IPS DF 4.7 (cell line): ENCODE data around the gene SARNP.

Experiments
- DNase-seq: peaks from one replicate; pipeline ENCODE4 v3.0.0-alpha.2; 2013; ENCODE audit warnings: low spot score; ENCODE audit errors: extremely low read depth

SARNP gene

DNA sequence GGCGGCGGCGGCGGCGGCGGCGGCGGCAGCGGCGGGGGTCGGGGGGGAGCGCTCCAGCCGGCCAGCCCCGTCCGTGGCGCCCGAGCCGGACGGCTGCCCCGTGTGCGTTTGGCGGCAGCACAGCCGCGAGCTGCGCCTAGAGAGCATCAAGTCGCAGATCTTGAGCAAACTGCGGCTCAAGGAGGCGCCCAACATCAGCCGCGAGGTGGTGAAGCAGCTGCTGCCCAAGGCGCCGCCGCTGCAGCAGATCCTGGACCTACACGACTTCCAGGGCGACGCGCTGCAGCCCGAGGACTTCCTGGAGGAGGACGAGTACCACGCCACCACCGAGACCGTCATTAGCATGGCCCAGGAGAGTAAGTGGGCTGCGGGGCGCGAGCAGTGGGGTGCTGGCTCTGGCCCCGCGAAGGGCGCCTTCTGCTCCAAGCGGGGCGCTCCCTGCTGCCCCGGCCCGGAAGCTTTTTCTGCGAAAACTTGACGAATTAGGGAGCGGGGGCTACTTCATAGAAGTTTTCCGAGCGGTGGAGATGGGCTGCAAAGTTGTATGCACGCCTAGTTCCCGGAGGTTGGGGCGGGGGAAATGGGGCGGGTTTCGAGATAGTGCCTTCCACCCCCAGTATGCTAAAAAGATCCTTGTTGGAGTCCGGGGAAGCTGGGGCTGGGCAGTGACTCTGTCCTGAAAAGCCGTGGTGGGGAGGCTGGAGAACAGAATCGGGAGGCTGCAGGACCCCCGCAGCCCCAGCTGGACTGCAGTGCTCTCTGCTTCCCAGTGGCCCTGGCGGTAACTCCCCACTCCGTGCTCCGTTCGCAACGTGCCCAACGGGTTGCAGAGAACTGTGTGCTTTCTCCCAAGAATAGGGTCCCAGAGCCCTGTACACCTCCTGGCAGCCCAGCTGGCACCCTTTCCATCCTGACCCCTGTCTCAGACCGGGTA, 73.9 kb downstream of the SARNP start:
- DNase-seq, result no peak

DNA sequence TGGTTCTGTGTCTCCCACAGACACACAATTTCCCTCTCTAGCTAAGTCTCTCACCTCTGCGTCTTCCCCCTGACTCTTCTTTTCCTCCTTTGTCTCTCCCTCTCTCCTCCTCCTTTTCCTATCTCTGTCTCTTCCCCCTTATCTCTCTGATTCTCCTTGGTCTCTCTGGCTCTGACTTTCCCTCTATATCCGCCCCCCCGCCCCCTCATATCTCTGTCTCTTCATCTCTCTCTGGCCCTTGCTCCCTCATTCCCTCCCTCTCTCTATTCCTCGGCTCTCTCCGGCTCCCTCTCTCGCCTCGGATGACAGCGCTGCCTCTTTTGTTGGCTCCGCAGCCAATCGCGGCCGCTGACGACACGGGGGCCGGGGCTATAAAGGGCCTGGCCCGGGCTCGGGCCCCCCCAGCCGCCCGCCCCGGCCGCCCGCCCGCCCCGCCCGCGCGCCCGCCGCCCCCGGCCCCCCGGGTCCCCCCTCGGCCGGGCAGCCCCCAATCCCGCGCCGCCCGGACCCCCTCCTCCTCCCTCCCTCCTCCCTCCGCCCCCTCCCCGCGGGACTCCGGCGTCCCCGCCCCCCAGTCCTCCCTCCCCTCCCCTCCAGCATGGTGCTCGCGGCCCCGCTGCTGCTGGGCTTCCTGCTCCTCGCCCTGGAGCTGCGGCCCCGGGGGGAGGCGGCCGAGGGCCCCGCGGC, 74.7 kb downstream of the SARNP start, which contains the start of gene GDF11:
TSS of gene GDF11 (plus strand) at position 404 of the 687 bp plus-strand sequence. CDS start at position 599, 195 bp downstream.
- DNase-seq, result no peak

DNA sequence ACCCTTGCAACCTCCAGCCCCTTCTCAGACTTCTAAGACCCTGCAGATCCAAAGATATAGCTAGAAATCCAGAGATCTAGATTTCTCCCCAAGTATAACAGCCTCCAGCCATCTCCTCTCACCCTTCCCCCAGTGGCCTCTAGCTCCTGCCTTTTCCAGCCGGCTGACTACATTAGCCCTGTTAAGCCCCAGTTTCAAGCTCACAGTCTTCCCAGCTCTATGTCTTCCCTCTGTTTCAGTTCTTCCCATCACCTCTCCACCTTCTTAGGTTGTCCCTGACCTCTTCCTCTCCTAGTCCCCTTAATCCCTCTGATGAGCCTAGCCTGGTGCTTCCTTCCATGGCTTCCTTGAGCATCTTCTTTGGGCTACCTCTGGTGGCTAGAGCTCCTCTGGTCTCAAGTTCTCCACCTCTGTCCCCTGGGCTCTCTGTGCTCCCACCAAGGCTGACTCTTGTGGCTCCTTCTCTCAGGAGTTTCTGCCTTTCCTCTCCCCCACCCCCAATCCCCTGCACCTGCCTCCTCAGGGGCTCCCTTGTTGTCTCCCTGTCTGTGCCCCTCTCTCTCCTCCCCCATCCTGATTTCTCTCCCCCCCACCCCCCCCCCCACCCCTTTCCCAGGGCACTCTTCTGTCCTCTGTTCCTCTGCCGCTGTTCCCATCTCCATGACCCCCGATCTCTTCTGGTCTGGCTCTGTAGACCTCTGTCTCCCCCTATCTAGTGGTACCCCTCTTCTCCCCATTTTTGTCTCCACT, 75.4 kb downstream of the SARNP start:
- DNase-seq, result no peak

DNA sequence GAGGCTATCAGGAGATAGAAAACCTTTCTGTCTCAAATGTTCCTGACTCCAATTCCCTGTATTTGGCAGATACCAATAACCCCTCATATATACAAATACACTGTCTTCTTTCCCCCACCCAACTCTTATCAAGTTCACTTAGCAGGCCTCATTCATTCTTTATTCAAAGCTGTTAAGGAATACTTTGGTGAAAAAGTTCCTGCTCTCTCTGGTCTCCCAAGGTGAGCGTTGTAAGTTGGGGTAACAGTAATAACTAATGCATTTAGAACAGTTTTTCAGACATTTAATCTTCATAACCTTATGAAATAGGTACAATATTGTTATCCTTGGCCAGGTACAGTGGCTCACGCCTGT, 78.5 kb downstream of the SARNP start:
- DNase-seq, result no peak

DNA sequence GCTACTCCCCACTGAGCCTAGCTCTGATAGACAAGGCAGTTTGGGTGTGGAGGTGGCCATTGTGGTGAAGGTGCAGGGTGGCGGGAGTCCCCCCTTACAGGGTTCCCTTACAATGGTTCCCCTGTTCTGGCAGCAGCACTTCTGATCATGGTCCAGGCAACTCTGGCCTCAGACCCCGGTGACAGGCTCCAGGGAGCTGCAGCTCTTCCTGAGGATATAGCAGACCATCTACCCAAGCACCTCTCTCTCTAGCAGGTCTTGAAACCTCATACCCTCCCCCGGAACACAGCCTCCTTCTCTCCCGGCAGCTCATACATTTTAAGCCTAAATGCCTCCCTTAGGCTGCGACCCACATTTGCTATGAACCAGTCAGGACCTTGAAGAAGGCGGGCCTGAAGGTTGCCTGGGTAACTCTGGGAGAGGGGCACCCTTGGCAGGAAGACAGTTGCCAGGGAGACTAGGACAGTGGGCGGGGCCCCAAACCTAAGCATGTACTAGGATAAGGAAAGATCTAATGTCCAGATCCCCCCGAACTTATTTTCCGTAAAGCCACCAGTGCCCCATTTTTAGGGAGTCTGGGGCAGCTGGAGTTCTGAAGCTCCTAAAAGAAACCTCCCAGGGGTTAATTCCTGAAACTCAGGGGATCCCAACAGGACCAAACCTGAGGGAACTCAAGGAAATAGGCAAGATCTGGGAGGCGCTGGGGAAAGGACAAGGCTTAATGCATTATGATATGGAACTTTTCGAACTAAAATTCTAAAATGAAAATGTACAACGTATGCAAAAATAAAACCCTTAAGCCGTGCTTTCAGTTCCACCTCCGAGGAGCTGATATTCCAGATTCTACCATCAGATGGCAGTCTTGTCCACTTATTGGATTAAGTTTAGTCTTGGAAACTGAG, 79.2 kb downstream of the SARNP start:
- DNase-seq, result no peak

DNA sequence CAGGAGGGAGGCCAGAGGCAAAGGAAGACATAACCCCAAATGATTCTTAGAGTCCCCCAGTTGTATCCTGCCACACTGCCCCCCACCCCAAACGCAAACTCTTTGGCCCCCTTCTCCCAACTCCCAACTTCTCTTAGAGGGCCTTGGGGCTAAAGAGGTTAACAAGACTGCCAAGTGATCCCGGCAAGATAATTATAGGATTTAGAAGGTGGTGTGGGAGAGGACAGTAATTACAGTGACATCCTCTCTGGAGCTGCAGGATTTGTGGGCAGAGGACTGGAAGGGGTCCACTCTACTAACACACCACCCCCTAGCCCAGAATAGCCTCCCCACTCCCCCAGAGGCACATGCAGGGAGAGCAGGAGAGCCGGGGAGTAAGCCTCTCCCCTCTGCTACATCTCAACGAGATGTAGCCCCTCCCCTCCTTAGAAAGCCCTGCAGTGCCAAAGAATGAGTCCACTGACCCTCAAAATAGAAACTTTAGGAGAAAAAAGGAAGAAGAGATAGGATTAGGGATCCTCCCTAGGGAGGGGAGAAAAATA, 79.9 kb downstream of the SARNP start:
- DNase-seq, result no peak

DNA sequence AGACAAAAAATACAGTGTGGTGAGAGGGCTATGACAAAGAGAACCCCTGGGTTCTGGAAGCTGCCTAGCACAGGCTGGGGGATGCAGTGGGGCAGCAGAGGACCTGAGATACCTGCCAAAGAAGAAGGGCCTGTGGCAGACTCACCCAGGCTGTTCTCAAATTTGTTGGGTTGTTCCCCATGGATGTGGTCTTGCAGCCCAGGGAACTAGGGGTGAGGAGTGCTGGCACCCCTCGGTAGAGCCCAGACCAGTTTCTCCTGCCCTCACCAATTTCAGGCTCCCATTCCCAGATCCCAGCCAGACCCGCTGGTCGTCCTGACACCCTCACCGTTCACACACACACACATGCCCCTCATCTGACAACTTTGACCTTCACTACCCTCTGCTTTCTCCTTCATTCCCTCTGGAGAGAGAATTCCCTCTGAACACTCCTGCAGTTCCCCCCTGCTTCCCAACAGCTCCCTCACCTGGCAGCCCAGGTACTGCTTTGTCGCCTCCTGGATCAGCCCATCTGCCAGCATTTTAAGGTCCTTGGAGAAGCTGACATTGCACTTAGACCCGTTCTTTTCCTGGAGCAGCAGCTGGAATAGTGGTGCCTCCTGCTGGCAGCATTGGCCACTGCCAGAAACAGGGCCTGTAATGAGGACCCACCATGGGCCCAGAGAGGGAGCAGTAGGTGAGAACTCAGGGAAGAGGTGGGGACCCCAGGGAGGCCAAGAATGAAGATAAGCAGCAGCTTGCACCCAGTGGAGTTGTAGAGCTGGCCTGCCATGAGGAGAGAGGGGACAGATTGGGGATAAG, 80.5 kb downstream of the SARNP start:
- DNase-seq, result peak; percentile 95

DNA sequence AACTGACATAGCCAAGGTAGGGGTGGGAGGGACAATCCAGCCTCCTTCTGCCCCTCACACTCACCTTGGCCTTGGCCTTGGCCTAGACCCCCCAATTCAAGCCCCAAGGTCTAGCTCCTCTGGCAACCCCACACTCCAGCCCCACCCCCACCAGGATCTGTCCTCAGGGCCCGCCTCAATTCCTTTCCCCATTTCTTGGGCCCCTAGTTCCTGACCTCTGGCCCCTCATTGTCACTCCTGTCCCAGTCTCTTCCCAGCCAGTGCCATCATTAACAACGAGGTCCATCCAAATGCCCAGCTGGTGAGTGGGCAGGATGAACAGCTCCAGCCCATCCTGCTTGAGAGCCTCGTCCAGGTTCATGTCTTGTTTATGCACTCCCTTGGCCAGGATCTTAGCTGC, 81.4 kb downstream of the SARNP start:
- DNase-seq, result no peak

DNA sequence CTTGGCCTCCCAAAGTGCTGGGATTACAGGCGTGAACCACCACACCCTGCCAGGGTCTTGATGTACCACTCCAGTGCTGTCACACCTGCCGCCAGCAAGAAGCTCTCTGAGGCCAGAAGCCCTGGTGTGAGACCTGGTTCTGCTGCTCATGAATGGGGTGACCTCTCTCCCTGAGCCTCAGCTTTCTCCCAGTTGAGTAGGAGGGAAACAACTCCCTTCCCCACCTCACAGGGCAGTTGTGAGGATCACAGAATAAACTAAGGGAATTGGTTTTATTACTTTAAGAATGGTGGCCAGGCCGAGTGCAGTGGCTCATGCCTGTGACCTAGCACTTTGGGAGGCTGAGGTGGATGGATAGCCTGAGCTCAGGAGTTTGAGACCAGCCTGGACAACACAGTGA, 82.9 kb downstream of the SARNP start:
- DNase-seq, result no peak

DNA sequence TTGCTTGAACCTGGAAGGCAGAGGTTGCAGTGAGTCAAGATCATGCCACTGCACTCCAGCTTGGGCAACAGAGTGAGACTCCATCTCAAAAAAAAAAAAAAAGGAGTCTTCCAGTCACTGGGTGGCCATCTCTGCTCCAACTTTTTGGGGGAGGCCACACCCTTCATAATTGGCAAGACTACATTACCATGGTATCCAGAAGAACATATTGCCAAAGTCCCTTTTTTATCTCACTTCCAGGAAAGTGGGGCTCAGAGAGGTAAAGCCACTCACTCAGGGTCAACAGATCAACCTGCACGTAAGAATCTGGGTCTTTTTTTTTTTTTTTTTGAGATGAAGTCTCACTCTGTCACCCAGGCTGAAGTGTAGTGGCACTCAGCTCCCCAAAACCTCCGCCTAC, 83.7 kb downstream of the SARNP start:
- DNase-seq, result no peak

DNA sequence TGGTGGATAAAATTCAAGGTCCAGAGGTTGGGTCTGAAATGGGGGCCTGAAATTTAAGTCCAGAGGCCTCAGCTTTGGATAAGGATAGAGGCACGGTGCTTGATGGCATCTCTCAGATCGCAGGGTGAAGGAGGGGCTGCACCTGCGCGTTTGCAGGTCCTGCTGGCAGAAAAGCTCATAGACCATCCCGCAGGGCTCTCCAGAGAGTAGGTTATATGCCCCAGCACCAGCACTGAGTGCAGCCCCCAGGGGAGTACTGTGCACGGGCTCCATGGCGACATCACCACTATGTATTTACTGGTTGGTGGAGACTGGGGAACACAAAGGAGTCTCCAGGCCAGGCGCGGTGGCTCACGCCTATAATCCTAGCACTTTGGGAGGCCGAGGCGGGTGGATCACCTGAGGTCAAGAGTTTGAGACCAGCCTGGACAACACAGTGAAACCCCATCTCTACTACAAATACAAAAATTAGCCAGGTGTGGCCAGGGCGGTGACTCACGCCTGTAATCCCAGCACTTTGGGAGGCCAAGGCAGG, 84.4 kb downstream of the SARNP start:
- no peak for DNase-seq

DNA sequence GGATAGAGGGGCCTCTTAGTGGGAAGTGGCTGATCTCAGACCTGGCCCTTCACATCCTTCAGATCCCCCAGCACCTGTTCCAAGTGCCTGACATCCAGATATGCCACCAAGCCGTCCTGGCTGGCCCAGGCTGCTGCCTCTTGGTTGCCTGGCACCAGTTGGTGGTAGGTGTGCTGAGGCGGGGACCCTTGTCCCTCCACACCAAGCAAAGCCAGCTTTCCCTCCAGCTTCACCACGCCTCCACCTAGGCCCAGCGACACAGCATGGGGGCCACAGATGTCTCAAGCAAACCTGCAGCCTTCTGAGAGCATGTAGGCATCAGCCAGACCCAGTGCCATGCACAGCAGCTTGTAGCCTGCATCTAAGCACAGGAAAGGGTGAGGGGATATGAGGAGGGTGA, 85.2 kb downstream of the SARNP start:
- no peak for DNase-seq

DNA sequence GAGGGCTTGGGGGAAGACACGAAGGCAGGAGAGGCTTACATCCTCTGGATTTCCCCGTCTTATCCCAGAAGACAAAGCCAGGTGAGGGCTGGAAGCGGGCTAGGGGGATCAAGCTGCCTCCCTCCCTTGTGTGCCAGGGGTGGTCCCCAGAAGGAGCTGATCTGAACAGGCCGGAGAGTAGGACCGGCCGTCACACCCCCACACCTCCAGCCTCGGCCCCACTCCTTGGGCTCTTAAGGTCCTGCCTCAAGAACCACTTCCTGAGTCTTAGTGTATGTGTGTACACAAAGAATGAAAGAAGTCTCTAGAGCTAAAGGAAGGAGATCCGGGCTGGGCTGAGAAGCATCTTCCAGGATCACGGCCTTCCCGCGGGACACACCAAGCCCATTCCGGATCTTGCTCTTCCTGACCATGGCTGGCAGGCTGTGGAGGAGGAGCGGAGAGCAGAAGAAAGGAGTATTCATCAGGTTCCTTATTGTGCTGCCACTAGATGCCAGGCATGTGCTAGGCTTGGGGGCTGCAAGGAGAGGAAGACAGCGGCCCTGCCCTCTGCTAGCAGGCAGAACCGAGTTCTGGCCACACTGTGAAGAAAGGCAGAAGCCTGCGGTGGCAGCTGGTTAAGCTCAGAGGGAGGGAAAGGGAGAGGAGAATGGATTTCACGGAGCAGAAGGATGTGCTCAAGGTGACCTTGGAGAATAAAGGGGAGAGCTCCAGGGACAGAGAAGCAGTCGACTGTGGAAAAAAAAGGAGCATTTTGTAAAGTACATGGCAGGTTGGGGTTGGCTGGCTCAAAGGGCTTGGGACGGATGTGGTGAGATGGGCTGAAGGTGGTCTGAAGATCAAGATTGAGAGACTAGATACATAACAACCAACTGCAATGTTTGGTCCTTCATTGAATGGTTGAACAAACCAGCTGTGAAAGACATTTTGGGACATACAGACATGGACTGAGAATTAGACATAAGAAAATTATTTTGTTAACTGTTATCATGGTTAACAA, 87.4 kb downstream of the SARNP start:
- no peak for DNase-seq

DNA sequence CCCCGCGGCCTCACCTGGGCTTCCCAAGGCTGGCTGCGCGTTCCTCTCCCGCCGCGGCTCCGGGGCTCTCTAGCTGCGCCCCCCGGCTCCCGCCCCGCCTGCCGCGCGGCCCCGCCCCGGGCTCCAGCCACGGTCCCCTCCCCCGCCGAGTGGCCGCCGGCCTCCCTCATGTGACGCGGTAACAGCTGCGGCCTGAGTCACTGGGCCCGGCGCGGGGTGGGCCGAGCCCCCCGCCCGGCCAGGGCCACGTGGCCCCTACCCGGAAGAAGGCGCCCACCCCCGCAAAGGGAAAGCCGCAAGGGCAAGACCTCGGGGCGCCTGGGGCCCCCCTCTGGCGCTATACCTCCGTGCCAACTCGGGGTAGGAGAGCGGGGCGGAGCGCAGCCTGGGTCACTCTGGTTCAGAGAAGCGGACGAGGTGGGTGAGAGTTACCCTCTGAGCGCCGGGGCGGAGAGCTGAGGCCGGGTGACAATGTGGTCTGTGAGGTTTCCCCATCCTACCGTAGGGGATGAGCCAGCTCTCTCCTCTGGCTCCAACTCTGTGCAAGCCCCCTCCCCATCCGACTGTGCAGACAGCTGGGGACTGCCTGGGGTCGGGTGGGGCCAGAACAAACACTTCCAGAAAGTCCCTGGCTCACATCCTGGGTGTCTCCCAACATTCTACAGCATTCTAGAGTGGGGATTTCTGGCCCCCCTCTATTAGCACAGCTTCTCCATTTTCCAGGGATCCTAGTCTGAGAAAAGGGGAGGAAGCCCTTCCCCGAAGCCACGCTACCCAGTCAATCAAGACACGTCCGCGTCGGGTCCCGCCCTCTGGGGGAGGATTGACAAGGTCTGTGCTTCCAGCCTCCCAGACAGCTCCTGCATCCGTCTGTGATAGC, 88.3 kb downstream of the SARNP start, which contains the start of gene CD63:
TSS of gene CD63 (minus strand) at position 71 of the 880 bp plus-strand sequence. CDS start 668 bp downstream, outside the sequence.
- DNase-seq, result no peak

DNA sequence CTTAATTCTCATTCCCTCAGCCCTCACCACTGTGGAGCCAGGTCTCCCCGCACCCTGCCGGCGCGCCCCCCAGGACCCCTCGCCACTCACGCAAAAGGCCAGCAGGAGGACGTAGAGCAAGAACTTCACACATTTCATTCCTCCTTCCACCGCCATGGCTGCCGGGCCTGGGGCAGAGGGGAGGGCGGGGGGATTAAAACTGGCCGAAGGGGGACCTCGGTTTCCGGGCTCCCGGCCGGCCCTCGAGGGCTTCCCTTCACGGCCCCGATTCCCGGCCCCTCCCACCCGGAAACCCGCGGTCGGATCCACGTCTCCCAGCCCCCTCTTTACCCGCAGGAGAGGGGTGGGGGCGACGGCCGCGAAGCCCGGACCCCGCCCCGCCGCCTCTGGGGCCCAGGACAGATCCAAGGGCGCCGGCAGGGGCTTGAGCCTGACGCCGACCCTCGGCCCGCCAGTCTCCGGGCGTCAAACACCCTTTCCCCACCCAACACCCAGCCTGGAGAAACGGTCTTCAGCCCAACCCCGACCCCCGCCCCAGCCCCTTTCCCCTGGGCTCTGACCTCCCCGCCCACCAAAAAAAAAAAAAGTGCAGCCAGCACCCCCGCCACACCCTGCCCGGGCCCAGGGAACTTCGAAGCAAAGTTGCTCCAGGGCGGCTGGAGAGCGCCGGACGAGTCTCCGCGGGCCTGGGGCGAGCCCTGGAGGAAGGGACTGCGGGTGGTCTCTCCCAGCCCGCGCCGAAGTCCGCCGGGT, 89.2 kb downstream of the SARNP start:
- no peak for DNase-seq

DNA sequence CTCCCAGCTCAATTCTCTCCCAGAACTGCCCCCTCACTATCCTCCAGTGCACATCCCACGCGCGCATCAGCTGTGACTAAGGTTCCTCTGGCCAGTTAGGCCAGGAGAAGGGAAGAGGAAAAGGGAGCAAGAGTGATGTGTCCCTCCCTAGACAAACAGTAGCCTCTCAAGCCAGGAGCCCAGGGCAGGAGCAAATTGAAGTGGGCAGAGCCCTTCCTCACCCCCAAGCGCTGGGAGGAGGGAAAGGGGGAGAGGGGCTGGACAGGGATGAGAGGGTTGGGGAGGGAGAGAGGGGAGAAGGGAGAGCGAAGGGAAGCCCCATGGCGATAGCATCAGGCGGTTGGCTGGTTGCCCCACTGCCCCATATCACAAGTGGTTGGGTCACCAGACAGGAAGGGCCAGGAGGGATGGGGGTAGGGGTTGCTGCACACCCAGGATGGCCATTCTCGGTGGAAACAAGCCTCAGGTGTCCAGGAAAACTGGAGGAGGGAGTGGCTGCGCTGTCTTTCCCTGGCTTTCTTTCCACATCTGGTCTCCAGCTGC, 89.8 kb downstream of the SARNP start:
- no peak for DNase-seq
